Progenitor cell of endocrine pancreas (in vitro differentiated cells): ENCODE results near the gene ANKRD31. TPM values are rescaled to one million over a fixed set of nuclear protein-coding genes. Genes with fewer than 3 reads are reported as not detected.
"Not testable (repeated sequence)": the region's sequence is repeated elsewhere in the genome, so short reads cannot be mapped to it uniquely, and the experiment has no call there.

Source experiments
- DNase-seq: peaks from one replicate; pipeline ENCODE4 v3.0.0; 2021; ENCODE audit warnings: low spot score; ENCODE audit not compliant: unreplicated experiment
- H3K27ac Mint-ChIP-seq: 2 replicates; pipeline ENCODE4 v1.8.0; 2021; ENCODE audit warnings: mild to moderate bottlenecking, moderate library complexity, mixed read lengths
- H3K27me3 Mint-ChIP-seq: 2 replicates; pipeline ENCODE4 v1.8.0; 2021; ENCODE audit warnings: mixed read lengths
- H3K36me3 Mint-ChIP-seq: 2 replicates; pipeline ENCODE4 v1.8.0; 2022; ENCODE audit warnings: mixed read lengths; ENCODE audit not compliant: insufficient read depth
- H3K4me1 Mint-ChIP-seq: 2 replicates; pipeline ENCODE4 v1.8.0; 2021; ENCODE audit warnings: low read depth, mixed read lengths
- H3K4me3 Mint-ChIP-seq: 2 replicates; pipeline ENCODE4 v1.8.0; 2021; ENCODE audit warnings: low read depth, mild to moderate bottlenecking, moderate library complexity, mixed read lengths
- H3K9me3 Mint-ChIP-seq: 2 replicates; pipeline ENCODE4 v1.8.0; 2021; ENCODE audit warnings: low read depth, mixed read lengths
- total RNA-seq: library from RNA; stranded (reverse); gene quantifications from 2 replicates; pipeline ENCODE4 v1.2.1, GENCODE V29; 2021
- TF ChIP-seq, protein P1 (sequence below): fragments of 200-600 bp; sonication (generic); IDR thresholded peaks from one replicate; pipeline ENCODE4 v1.5.0; 2021; ENCODE audit warnings: antibody characterized with exemption, mild to moderate bottlenecking; ENCODE audit not compliant: unreplicated experiment

The ANKRD31 gene
- total RNA-seq, 1 donor from 2014 or later, result 0.55 TPM

DNA sequence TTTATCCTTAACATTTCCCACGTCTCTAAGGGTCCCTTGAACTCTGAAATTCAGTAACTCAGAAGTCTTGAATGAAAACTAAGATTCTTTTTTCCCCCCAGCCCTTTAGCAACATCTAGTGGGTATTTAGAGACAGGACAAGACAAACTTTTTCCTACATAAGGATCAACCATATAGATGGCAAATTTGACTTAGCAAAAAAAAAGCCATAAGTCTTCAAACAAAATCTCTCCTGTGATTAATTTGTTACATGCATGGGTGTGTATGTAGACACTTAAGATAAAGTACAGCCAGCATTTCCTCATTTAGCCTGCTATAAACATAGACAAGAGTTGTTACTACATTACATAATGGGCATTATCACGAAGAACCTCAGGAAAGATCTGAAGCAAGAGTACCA, 29.1 kb upstream of the ANKRD31 start:
- no peak for DNase-seq

DNA sequence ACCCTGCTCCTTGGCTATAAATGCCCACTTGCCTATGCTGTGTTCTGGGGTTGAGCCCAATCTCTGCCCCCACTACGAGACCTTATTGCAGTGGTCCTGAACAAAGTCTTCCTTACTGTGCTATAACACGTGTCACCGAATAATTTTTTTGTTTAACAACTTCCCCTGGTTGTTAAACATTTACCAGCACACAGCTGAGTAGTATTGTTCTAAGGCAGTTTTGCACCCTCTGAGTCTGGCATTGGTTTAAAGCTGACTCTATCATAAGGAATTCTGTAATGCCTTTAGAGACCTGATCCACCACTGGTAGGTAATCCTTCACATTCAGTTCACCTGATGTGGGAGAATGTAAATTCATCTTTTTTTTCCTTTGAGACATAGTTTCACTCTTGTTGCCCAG, 25.6 kb upstream of the ANKRD31 start:
- Mint-ChIP-seq H3K36me3 (no peaks in the 10 kb centered on the region), H3K4me3 (no peak overlapping the region), H3K9me3 (no peaks in the 10 kb centered on the region), H3K4me1 (peaks cover 15% of the 10 kb centered on the region), H3K27me3 (no peaks in the 10 kb centered on the region), H3K27ac (peak overlapping the region; percentile 1)
- TF ChIP-seq, protein P1, sequence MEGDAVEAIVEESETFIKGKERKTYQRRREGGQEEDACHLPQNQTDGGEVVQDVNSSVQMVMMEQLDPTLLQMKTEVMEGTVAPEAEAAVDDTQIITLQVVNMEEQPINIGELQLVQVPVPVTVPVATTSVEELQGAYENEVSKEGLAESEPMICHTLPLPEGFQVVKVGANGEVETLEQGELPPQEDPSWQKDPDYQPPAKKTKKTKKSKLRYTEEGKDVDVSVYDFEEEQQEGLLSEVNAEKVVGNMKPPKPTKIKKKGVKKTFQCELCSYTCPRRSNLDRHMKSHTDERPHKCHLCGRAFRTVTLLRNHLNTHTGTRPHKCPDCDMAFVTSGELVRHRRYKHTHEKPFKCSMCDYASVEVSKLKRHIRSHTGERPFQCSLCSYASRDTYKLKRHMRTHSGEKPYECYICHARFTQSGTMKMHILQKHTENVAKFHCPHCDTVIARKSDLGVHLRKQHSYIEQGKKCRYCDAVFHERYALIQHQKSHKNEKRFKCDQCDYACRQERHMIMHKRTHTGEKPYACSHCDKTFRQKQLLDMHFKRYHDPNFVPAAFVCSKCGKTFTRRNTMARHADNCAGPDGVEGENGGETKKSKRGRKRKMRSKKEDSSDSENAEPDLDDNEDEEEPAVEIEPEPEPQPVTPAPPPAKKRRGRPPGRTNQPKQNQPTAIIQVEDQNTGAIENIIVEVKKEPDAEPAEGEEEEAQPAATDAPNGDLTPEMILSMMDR, result no peak
- no peak for DNase-seq

More for the DNA sequence above, 29.1 kb upstream of the ANKRD31 start:
- H3K27me3 Mint-ChIP-seq, result no peaks in the 10 kb centered on the region
- TF ChIP-seq, protein P1, result peak; percentile 69
- no peak overlapping the region for H3K4me3 Mint-ChIP-seq
- no peaks in the 10 kb centered on the region for H3K9me3 Mint-ChIP-seq
- H3K4me1 Mint-ChIP-seq, result peaks cover 12% of the 10 kb centered on the region
- H3K36me3 Mint-ChIP-seq, result peaks cover 1% of the 10 kb centered on the region
- peak overlapping the region; percentile 23 for H3K27ac Mint-ChIP-seq

DNA sequence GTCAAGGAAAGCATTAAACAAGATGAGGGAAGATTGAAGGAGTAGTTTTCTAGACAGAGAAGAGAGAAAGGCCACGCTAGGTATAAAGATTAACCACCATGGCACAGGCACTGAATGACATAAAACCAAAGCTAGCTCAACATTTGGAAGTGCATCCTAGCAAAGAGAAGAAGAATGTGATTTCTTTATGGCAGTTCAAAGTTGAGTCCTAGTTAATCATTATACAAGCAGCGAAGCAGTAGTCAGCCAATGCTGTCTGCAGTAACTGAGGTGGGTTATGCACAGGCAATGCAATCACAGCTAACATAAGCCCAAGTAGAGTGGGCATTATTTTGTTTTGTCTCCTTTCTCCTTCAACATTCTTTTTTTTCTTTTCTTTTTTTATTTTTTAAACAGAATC, 24.0 kb upstream of the ANKRD31 start:
- H3K9me3 Mint-ChIP-seq, result peaks cover 14% of the 10 kb centered on the region
- no peaks in the 10 kb centered on the region for H3K27me3 Mint-ChIP-seq
- peaks cover 15% of the 10 kb centered on the region for H3K4me1 Mint-ChIP-seq
- H3K27ac Mint-ChIP-seq, result no peak overlapping the region
- H3K36me3 Mint-ChIP-seq, result peaks cover 3% of the 10 kb centered on the region
- TF ChIP-seq, protein P1, result no peak
- no peak for DNase-seq
- no peak overlapping the region for H3K4me3 Mint-ChIP-seq

DNA sequence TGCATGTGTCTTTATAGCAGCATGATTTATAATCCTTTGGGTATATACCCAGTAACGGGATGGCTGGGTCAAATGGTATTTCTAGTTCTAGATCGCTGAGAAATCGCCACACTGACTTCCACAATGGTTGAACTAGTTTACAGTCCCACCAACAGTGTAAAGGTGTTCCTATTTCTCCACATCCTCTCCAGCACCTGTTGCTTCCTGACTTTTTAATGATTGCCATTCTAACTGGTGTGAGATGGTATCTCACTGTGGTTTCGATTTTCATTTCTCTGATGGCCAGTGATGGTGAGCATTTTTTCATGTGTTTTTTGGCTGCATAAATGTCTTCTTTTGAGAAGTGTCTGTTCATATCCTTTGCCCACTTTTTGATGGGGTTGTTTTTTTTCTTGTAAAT, 13.8 kb upstream of the ANKRD31 start:
- H3K4me3 Mint-ChIP-seq, H3K36me3 Mint-ChIP-seq, H3K27me3 Mint-ChIP-seq, H3K4me1 Mint-ChIP-seq, DNase-seq, H3K27ac Mint-ChIP-seq: not testable (repeated sequence)
- peaks cover 13% of the 10 kb centered on the region for H3K9me3 Mint-ChIP-seq

DNA sequence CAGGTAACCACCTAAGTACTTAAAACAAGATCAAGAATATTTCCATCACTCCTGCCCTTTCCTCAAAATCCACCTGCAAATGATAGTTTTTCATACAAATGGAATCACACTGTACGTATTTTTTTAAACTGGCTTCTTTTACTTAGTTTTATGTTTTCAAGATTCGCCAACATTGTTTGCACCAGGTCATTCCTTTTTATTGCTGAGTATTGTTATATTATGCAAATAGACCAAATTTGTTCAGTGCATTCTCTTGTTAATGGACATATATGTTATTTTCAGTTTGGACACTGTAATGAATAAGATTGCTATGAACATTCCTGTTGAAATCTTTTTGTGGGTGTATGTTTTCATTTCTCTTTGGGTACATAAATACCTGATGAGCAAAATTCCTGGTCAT, 8.3 kb upstream of the ANKRD31 start:
- no peak overlapping the region for H3K27ac Mint-ChIP-seq
- TF ChIP-seq, protein P1, result no peak
- no peaks in the 10 kb centered on the region for H3K36me3 Mint-ChIP-seq
- H3K27me3 Mint-ChIP-seq, result no peaks in the 10 kb centered on the region
- H3K4me3 Mint-ChIP-seq, result no peak overlapping the region
- no peaks in the 10 kb centered on the region for H3K9me3 Mint-ChIP-seq
- peaks cover 11% of the 10 kb centered on the region for H3K4me1 Mint-ChIP-seq
- no peak for DNase-seq

DNA sequence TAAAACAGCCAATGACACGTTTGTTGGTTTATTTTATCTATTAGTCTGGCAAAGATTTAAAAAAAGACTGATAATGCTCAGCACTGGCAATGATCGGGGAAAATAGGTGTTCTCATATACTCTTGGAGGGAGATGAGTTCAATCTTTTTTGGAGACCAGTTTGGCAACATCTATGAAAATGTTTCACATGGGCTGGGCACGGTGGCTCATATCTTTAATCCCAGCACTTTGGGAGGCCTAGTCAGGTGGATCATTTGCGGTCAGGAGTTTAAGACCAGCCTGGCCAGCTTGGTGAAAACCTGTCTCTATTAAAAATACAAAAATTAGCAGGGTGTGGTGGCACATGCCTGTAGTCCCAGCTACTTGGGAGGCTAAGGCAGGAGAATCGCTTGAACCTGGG, 6.8 kb upstream of the ANKRD31 start:
- no peaks in the 10 kb centered on the region for H3K27me3 Mint-ChIP-seq
- H3K4me3 Mint-ChIP-seq, result no peak overlapping the region
- TF ChIP-seq, protein P1, result no peak
- no peaks in the 10 kb centered on the region for H3K36me3 Mint-ChIP-seq
- peaks cover 17% of the 10 kb centered on the region for H3K4me1 Mint-ChIP-seq
- no peaks in the 10 kb centered on the region for H3K9me3 Mint-ChIP-seq
- no peak for DNase-seq
- H3K27ac Mint-ChIP-seq, result no peak overlapping the region
